Measurements from ENCODE around the gene EGLN2. TPM values are rescaled to one million over a fixed set of nuclear protein-coding genes. Genes with fewer than 3 reads are reported as not detected.

The EGLN2 gene
- total and polyA plus RNA-seq, 10 of the 15 experiments (the other 5 are each of a cell fraction or from before 2014, with no cell fraction given), result 8.6 to 93.0 (median 66.8) TPM

DNA sequence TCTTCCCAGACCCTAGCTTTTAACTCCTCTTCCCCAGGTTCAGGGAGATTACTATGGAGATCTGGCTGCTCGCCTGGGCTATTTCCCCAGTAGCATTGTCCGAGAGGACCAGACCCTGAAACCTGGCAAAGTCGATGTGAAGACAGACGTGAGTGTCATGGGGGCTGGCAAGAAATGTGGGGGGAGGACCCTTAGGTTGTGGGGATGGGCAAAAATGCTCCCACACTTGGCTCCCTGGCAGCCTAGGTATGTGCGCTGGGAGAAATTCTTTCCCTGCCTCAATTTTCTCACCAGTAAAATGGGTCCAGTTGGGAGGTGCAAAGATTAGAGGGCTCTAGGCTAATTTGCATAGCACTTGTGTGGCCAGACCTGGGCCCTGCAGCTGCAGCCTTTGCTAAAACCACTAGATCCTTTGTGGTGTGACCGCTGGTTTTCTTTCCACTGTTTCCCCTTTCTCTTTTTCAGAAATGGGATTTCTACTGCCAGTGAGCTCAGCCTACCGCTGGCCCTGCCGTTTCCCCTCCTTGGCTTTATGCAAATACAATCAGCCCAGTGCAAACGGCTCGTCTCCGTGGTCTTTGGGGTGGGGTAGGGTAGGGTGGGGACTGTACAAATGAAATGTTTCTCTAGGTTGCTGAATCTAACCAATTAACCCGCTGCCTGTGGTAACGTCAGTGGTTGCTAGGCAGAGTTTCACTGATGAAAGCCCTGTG, 21.9 kb upstream of the EGLN2 start (continued):
- TF ChIP-seq ZNF207 (IDR thresholded peaks at IDR 0.05; ENCODE audit: borderline replicate concordance) (peak; percentile 84; the same call in 1 of the 2 replicates), NR2F1 (conservative IDR thresholded peaks at IDR 0.05) (peak; percentile 83; the same call in 1 of the 2 replicates), HDAC2 (IDR thresholded peaks at IDR 0.05) (no peak), IKZF2 (IDR thresholded peaks at IDR 0.05) (peak; percentile 100), MEF2B (IDR thresholded peaks at IDR 0.05; ENCODE audit: partially characterized antibody, poor library complexity, severe bottlenecking) (peak; percentile 77), YY1 (IDR thresholded peaks at IDR 0.05; ENCODE audit: low read depth, low read length) (peak; percentile 33; the same call in 1 of the 2 replicates), KLF5 (IDR thresholded peaks at IDR 0.05; ENCODE audit: partially characterized antibody) (no peak), IRF4 (IDR thresholded peaks at IDR 0.05; ENCODE audit: low read depth, low read length) (peak; percentile 72), SPI1 (IDR thresholded peaks at IDR 0.05; ENCODE audit: borderline replicate concordance, insufficient read depth, low read depth, low read length) (peak; percentile 51; the same call in 1 of the 2 replicates), ZNF24 (IDR thresholded peaks at IDR 0.05) (no peak), SREBF2 (IDR thresholded peaks at IDR 0.05; ENCODE audit: low read length) (no peak), RAD21 (IDR thresholded peaks at IDR 0.05; ENCODE audit: insufficient read depth, low read depth, low read length) (0 out of 2 replicates have a peak, but pooled peaks have one; percentile 2), CHD1 (IDR thresholded peaks at IDR 0.05; ENCODE audit: low read depth, low read length) (no peak), NFYB (IDR thresholded peaks at IDR 0.05; ENCODE audit: insufficient read depth, low read depth, low read length) (0 out of 2 replicates have a peak, but pooled peaks have one; percentile 78), STAT3 (IDR thresholded peaks at IDR 0.05; ENCODE audit: low read depth, low read length) (no peak), NFIC (IDR thresholded peaks at IDR 0.05; ENCODE audit: low read depth, low read length) (peak; percentile 90), RCOR1 (conservative IDR thresholded peaks at IDR 0.05; ENCODE audit: low read depth, low read length) (peak; percentile 98)
- TF ChIP-seq, protein P1, sequence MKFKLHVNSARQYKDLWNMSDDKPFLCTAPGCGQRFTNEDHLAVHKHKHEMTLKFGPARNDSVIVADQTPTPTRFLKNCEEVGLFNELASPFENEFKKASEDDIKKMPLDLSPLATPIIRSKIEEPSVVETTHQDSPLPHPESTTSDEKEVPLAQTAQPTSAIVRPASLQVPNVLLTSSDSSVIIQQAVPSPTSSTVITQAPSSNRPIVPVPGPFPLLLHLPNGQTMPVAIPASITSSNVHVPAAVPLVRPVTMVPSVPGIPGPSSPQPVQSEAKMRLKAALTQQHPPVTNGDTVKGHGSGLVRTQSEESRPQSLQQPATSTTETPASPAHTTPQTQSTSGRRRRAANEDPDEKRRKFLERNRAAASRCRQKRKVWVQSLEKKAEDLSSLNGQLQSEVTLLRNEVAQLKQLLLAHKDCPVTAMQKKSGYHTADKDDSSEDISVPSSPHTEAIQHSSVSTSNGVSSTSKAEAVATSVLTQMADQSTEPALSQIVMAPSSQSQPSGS (IDR thresholded peaks at IDR 0.05; ENCODE audit: low read length), result peak; percentile 94
- TF ChIP-seq, protein P2, sequence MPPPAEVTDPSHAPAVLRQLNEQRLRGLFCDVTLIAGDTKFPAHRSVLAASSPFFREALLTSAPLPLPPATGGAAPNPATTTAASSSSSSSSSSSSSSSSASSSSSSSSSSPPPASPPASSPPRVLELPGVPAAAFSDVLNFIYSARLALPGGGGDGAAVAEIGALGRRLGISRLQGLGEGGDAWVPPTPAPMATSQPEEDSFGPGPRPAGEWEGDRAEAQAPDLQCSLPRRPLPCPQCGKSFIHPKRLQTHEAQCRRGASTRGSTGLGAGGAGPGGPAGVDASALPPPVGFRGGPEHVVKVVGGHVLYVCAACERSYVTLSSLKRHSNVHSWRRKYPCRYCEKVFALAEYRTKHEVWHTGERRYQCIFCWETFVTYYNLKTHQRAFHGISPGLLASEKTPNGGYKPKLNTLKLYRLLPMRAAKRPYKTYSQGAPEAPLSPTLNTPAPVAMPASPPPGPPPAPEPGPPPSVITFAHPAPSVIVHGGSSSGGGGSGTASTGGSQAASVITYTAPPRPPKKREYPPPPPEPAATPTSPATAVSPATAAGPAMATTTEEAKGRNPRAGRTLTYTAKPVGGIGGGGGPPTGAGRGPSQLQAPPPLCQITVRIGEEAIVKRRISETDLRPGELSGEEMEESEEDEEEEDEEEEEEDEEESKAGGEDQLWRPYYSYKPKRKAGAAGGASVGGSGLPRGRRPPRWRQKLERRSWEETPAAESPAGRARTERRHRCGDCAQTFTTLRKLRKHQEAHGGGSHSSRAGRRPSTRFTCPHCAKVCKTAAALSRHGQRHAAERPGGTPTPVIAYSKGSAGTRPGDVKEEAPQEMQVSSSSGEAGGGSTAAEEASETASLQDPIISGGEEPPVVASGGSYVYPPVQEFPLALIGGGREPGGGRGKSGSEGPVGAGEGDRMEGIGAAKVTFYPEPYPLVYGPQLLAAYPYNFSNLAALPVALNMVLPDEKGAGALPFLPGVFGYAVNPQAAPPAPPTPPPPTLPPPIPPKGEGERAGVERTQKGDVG (CRISPR knock-in tag; IDR thresholded peaks at IDR 0.05), result no peak
- TF ChIP-seq, protein P3, sequence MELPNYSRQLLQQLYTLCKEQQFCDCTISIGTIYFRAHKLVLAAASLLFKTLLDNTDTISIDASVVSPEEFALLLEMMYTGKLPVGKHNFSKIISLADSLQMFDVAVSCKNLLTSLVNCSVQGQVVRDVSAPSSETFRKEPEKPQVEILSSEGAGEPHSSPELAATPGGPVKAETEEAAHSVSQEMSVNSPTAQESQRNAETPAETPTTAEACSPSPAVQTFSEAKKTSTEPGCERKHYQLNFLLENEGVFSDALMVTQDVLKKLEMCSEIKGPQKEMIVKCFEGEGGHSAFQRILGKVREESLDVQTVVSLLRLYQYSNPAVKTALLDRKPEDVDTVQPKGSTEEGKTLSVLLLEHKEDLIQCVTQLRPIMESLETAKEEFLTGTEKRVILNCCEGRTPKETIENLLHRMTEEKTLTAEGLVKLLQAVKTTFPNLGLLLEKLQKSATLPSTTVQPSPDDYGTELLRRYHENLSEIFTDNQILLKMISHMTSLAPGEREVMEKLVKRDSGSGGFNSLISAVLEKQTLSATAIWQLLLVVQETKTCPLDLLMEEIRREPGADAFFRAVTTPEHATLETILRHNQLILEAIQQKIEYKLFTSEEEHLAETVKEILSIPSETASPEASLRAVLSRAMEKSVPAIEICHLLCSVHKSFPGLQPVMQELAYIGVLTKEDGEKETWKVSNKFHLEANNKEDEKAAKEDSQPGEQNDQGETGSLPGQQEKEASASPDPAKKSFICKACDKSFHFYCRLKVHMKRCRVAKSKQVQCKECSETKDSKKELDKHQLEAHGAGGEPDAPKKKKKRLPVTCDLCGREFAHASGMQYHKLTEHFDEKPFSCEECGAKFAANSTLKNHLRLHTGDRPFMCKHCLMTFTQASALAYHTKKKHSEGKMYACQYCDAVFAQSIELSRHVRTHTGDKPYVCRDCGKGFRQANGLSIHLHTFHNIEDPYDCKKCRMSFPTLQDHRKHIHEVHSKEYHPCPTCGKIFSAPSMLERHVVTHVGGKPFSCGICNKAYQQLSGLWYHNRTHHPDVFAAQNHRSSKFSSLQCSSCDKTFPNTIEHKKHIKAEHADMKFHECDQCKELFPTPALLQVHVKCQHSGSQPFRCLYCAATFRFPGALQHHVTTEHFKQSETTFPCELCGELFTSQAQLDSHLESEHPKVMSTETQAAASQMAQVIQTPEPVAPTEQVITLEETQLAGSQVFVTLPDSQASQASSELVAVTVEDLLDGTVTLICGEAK (IDR thresholded peaks at IDR 0.05; ENCODE audit: borderline replicate concordance), result peak; percentile 59; the same call in 1 of the 2 replicates
- TF ChIP-seq, protein P4, sequence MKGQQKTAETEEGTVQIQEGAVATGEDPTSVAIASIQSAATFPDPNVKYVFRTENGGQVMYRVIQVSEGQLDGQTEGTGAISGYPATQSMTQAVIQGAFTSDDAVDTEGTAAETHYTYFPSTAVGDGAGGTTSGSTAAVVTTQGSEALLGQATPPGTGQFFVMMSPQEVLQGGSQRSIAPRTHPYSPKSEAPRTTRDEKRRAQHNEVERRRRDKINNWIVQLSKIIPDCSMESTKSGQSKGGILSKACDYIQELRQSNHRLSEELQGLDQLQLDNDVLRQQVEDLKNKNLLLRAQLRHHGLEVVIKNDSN (IDR thresholded peaks at IDR 0.05; ENCODE audit: borderline replicate concordance, extremely low read length, insufficient read depth, low read depth, low read length), result no peak
